GM19043 (cell line): ENCODE data around the gene TSPAN9.

Source experiments
- ATAC-seq: cut with Tn5 transposase; IDR thresholded peaks from one replicate; pipeline ENCODE4 v1.9.1; 2021; ENCODE audit warnings: low read depth; ENCODE audit not compliant: unreplicated experiment

Gene TSPAN9

GRCh38 chr12:3262470-3262869 is 185.3 kb downstream of the TSPAN9 start:
- no peak for ATAC-seq

DNA sequence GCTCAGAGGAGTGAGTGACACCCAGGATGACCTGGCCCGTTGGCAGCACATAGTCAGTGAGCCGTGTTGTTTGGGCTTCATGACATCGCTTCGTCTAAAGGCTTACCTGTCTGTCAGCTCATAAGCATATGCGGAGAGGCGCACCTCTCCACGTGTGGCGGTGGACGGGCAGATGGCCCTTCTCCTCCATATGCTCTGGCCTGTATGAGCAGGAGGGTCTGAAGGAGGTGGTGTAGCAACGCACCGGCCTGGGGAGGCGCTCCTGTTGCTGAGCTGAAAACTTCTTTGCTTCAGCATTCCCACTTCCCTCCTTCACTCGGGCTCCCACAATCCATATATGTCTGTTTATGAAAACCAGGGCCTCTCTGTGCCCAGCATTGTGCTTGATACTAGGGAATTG is 186.1 kb downstream of the TSPAN9 start:
- ATAC-seq = no peak

DNA sequence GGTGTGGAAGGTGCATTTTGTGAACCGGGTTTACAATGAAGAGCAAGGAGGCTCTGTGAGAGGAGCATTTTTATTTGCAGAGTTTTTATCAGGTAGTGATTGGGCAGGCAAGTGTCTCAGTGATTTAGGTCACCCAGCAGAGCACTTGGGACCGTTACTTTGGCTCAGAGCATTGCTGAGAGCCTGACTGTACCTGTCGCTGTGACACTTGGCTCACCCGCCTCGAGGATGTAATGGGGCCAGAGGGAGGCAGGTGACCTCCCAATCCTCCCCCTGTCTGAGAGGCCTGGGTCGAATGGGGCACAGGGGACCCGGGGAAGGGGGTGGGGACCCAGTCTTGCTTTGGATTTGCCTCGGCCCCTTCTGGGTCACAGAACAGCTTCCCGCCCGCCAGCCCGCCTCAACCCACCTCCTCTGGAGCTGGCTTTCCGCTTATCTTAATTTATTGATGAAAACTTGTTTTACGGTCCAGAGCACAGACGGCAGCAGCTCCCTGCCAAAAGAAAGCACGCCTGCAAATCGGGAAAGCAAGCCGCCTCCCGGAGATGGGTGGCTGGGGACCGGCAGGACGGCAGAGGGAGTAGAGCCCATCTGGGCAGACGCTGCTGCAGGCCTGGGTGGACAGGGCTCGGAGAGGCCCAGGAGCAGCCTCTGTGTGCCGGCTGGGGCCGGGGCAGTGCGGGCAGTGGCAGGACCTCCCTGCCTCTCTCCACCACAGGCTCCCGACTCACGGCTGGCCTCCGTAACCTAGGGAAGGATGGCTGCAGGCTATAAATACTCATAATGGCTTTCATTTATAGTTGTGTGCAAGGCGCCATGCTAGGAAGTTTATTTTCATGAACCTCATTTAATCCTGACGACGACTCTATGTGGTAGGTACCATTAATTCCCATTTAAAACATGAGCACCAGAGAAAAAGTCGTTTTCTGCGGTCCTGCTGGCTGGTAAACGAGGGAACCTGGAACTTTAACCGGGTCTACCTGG is 187.1 kb downstream of the TSPAN9 start:
- no peak for ATAC-seq

GRCh38 chr12:3265406-3265805 is 188.2 kb downstream of the TSPAN9 start:
- ATAC-seq = no peak

DNA sequence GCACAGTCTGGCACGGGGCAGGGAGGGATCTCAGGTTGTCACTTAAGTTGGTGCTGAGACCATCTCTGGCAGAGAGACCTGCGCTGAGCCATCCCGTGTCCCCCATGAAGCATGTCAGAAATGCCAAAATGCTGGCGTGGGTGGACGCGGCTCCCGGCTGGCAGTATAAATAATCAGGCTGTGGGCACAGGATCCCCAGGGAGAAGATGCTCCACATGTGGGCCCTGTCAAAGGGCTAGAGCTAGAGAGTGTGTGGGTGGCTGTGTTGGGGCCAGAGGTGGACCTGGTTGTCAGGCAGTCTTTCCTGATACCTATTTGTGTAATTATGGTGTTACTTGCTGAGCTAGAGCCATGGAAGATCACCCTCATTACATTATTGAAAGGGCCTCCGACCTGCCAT is 189.5 kb downstream of the TSPAN9 start:
- ATAC-seq = no peak

DNA sequence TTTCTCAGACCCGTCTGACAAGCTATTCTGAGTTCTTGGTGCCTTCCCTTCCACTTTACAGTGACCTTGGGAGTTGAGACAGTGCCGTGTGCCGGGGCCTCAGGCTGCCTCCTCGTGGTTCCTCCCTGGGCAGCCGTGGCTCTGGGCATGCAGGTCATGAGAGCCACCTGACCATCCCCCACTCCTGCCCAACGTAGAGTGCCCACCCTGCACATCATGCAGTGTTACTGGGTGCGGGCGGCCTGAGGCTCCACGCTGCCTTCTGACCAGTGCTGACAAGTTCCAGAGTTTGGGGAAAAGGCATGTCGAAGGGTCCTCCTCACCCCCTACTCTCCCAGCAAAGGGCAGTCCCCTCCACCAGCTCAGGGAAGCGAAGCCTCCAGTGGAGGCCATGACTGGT is 190.5 kb downstream of the TSPAN9 start:
- ATAC-seq = no peak

GRCh38 chr12:3269594-3269993 is 192.4 kb downstream of the TSPAN9 start:
- no peak for ATAC-seq

DNA sequence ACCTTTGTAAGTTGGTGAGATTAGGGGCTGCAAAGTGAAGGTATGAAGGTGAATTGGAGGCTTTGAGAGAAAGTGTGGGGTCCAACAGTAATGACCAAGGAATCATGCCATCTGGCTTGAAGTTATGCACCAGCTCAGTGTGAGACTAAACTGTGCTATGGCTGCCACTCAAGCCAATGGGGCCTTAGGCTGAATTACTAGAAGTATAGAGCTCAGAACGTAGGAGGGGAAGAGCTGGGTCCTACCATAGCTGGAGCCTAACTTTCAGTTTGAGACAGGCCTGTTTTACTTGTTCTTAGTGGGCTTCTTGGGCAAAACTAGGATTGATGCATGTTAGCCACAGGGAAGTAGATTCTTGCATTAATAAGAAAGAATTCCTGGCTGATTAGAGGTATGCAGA is 194.0 kb downstream of the TSPAN9 start:
- no peak for ATAC-seq

- no peak for ATAC-seq
These were observed 194.5 kb downstream of the TSPAN9 start for GRCh38 chr12:3271639-3272038.

- ATAC-seq = no peak
These were observed 195.8 kb downstream of the TSPAN9 start for GRCh38 chr12:3272958-3273357.

GRCh38 chr12:3273409-3273853 is 196.3 kb downstream of the TSPAN9 start:
- no peak for ATAC-seq

- ATAC-seq = no peak
These were observed 197.5 kb downstream of the TSPAN9 start for GRCh38 chr12:3274664-3275063.

- ATAC-seq = no peak
These were observed 198.2 kb downstream of the TSPAN9 start for GRCh38 chr12:3275171-3276041.

GRCh38 chr12:3276226-3276625 is 199.0 kb downstream of the TSPAN9 start:
- no peak for ATAC-seq

- ATAC-seq = no peak
These were observed 200.2 kb downstream of the TSPAN9 start for GRCh38 chr12:3277306-3277943.

DNA sequence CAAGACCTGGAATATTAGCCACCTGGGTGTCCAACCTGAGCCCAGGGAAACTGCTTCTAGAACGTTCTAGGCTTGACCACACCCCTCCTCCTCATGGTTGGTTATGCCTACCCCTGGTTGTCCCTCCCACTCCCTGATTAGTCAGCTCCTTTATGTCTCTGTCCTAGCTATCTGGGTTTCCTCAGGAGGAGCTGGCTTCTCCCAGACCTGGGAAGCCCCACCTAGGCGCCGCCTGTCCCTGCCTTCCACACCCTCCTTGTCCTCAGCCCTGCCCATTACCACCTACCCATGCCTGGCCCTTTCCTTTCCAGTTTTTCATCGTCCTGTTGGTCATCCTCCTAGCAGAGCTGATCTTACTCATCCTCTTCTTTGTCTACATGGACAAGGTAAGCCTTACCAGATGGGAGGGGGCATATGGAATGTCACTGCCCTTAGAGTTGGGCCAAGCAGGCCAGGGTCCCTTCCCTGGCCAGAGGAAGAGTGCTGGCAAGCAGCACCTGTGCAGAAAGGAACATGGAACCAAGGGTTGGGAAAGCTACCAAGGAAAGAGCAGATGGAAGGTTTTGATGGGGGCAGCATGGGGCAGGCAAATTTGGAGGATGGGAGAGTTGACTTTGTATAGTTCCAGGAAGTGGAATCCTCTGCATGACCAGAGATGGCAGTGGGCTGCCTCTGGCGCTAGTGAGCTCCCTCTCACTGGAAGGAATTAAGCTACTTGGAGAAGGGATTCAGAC is 201.7 kb downstream of the TSPAN9 start:
- ATAC-seq = no peak

- no peak for ATAC-seq
These were observed 202.2 kb downstream of the TSPAN9 start for GRCh38 chr12:3279415-3279780.

DNA sequence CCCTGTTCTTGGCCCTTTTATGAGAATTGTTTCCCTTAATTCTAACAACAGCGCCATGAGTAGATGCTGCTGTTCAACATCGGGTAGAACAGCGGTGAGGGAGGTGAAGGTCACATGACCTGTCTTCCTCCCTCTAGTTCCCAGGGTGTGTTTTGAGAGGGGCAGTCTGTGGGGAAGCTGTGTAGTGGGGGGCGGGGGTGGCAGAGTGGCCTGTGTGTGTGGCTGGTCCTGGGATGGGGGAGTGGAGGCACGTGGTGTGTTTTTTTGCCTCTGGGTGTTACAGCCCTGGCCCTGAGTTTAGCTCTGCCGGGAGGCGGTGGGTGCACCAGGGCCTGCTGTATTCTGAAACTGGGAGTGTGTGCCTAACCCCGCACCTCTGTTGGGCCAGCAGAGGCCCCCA is 202.7 kb downstream of the TSPAN9 start:
- ATAC-seq = no peak

DNA sequence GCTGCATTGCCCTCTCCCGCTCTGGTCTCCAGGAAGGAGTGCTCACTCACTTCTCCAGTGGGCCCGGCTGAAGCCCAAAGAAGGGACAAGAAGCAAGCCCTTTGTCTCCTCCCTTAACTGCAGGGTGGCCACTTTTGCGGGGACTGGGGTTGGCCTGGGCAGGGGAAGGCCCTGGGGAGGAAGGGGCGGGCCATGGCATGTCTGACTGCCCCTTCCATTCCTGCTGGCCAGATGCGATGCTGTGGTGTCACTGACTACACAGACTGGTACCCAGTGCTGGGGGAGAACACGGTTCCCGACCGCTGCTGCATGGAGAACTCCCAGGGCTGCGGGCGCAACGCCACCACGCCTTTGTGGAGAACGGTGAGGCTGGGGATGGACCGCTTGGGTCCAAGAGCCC is 203.8 kb downstream of the TSPAN9 start:
- ATAC-seq = no peak
